RWPE1 (cell line): ENCODE measurements around the gene LRRC66.

Source experiments
- CTCF ChIA-PET: fragments of 350-600 bp; sonication (Branson Sonifier 250); formaldehyde crosslinking; extraction: SDS; loops from one replicate; lab custom pipeline; 2021; lab: Yijun Ruan, JAX
- POLR2A ChIA-PET: fragments of 400-600 bp; formaldehyde crosslinking; extraction: SDS; loops from one replicate; lab custom pipeline; 2020; ENCODE audit warnings: antibody characterized with exemption; ENCODE audit not compliant: low non-redundant PET; lab: Yijun Ruan, JAX
- DNase-seq: peaks from one replicate; pipeline ENCODE4 v3.0.0; 2012; ENCODE audit warnings: low spot score
- H3K27ac ChIP-seq: fragments of 450-650 bp; 2 replicates; pipeline ENCODE4 v1.5.1; 2017
- TF ChIP-seq, protein P1 (sequence below): fragments of 450-650 bp; conservative IDR thresholded peaks from 2 replicates; pipeline ENCODE4 v1.5.1; 2017; ENCODE audit warnings: low read depth, mild to moderate bottlenecking

The LRRC66 gene

DNA sequence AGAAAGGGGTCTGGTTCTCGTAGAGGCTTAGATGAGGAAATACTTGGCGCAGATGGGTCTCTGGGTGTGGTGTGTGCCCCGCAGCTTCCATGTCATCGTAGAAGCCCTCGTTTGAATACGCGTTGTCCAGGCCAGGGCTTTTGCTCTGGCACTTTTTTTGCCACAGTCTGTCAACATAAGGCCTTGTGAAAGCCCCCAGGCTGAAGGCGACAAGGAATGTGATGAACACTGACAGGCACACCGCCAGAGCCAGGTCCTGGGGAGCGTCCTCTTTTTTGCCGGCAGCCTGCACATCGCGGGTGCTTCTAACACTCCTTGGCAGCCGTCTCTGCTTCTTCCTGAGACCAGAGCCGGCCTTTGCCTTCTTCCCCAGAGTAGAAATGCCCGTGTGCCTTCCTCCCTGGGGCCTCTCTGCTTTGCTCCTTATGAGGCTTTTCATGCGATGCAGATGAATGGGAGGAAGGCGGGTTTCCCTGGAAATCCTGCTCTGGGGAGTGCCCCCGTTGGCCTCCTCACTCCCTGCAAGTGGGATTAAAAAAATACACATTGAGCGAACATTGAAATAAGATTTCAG is 24.4 kb downstream of the LRRC66 start:
- ChIA-PET CTCF (no interaction called here), POLR2A (no interaction called here)
- H3K27ac ChIP-seq = no peak overlapping the region
- TF ChIP-seq, protein P1, sequence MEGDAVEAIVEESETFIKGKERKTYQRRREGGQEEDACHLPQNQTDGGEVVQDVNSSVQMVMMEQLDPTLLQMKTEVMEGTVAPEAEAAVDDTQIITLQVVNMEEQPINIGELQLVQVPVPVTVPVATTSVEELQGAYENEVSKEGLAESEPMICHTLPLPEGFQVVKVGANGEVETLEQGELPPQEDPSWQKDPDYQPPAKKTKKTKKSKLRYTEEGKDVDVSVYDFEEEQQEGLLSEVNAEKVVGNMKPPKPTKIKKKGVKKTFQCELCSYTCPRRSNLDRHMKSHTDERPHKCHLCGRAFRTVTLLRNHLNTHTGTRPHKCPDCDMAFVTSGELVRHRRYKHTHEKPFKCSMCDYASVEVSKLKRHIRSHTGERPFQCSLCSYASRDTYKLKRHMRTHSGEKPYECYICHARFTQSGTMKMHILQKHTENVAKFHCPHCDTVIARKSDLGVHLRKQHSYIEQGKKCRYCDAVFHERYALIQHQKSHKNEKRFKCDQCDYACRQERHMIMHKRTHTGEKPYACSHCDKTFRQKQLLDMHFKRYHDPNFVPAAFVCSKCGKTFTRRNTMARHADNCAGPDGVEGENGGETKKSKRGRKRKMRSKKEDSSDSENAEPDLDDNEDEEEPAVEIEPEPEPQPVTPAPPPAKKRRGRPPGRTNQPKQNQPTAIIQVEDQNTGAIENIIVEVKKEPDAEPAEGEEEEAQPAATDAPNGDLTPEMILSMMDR = no peak
- no peak for DNase-seq

DNA sequence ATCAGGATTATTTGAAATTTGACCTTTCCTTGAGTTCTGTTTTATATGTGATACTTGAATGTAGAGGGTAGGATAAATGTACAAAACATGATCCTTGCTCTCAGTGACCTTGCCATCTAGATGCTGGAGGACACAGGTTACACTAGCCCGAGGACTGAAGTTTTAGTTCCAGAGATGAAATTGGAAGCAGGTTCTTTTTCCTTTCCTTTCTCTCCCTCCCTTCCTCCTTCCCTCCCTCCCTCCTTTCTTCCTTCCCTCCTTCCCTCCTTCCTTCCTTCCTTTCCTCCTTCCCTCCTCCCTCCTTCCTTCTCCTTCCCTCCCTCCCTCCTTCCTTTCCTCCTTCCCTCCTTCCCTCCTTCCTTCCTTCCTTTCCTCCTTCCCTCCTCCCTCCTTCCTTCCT is 54.3 kb downstream of the LRRC66 start:
- ChIA-PET CTCF (no interaction called here), POLR2A (no interaction called here)
- TF ChIP-seq, protein P1 = no peak
- DNase-seq = no peak
- no peak overlapping the region for H3K27ac ChIP-seq

DNA sequence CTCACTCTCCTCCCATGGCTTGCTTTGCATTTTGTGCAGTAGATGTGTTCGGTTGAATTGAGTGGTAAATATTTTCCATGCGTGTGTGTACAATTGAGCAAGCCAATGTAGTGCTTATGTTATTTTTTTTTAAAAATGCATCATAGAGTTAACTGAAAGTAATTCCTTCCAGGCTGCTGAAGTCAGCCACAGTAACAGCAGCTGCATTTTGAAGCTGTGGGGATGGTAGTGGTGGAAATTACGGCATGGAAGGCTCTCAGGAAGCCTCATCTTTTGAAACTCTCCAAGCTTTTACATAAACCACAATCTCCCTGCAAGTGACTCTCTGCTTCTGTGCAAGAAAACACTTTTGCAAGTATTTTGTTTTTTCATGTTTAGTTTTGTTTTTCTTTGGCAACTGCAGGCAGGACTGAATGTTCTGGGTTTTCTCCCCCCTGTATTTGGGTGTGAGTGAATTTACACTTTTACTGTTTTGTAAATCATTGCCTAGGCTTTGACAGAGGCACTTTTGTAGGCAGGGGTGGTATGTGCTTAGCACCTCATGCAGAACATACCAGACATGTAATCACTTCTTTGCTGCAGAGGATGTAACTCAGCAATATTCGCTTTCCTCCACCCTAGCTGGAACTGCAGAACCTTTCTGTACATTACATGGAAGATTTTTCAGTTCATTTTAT is 56.2 kb downstream of the LRRC66 start:
- ChIA-PET CTCF (no interaction called here), POLR2A (no interaction called here)
- no peak overlapping the region for H3K27ac ChIP-seq
- no peak for DNase-seq
- TF ChIP-seq, protein P1 = no peak

DNA sequence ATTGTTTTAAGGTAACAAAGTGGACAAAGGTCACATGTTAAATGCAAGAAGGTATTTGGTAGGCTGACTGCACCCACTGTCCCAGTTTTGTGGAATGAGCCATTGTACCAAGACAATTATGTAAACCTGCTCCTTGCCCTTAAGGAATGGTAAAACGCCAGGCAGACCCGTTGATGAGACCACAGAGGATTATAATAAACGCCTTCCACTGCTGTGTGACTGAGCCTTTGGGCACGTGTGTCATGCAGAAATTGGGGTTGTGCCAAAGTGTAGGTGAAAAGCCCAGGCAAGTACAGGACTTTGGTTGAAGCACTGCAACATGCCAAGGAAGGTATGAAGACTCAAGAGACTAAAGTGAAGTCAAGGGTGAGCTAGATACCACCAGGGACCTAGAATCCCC is 59.7 kb downstream of the LRRC66 start:
- peak; percentile 34 for DNase-seq
- POLR2A ChIA-PET = no interaction called here
- no peak overlapping the region for H3K27ac ChIP-seq
- CTCF ChIA-PET = interaction anchor here (0.6 kb wide), 1 partner anchor 52 kb away, joined by 4 read pairs; no protein-coding TSS in a partner anchor
- TF ChIP-seq, protein P1 = no peak

DNA sequence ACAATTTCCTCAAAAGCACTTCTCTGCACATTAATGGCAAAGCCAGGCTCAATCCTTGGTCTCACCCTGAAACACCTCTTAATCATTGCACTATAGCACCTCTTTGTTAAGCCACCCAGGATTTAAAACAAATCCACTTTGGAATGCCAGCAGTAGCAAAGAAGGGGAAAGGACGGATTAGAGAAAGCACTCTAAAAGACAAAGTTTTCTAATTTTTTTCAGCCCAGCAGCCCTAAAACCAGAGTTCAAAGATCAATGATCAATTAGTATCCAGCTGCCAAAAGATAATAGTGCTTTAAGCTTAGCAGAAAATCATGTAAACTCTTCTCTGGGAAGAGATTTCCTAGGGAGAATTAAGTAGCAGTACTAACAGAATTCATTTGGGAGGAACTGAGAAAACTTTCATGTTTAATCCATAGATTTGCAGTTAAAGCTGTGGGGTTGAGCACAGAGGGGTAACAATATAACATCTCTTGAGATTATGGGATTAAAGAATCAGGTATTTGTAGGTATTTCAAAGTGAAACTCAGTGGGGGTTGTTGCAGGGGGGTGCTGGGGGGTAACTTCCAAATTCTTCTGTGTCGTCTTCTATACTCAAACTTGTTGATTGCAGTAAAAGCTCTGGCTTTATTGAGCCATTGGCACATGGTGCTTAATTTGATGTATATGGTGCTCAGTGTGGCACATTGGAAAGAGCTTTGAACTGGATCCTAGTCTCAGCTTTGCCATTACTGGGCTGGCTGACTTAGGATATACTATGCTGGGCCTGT is 61.8 kb downstream of the LRRC66 start:
- TF ChIP-seq, protein P1 = no peak
- no peak for DNase-seq
- no peak overlapping the region for H3K27ac ChIP-seq
- CTCF ChIA-PET = interaction anchor here (0.6 kb wide), 2 partner anchors 48 to 200 kb away, joined by 3 read pairs; no protein-coding TSS in a partner anchor
- POLR2A ChIA-PET = no interaction called here
